ENCODE measurements around the gene SYT1.

The SYT1 gene

GRCh38 chr12:79333144-79333543, 468.6 kb downstream of the SYT1 start:
- DNase-seq (ENCODE audit: low read depth in 1 of 2, low spot score in 1 of 2), result no peak
- H3K27me3 ChIP-seq (ENCODE audit: insufficient read depth, poor library complexity, severe bottlenecking), result no peaks in the 10 kb centered on the region
- H3K27ac ChIP-seq (replicated peaks), result no peak overlapping the region
- TF ChIP-seq POLR2AphosphoS5 (IDR thresholded peaks at IDR 0.05; ENCODE audit: low read depth) (no peak), GABPA (IDR thresholded peaks at IDR 0.05; ENCODE audit: low read depth) (no peak), REST (IDR thresholded peaks at IDR 0.05; ENCODE audit: insufficient replicate concordance, low read depth) (no peak), SPI1 (IDR thresholded peaks at IDR 0.05; ENCODE audit: borderline replicate concordance, low read depth) (no peak), CTCF (IDR thresholded peaks at IDR 0.05; ENCODE audit: insufficient read depth, low read length) (no peak)
- no peak overlapping the region for H3K4me3 ChIP-seq (replicated peaks; ENCODE audit: insufficient read depth, low read length)

GRCh38 chr12:79337662-79338290, 473.2 kb downstream of the SYT1 start:
- DNase-seq (ENCODE audit: low read depth in 1 of 2, low spot score in 1 of 2), result no peak
- no peak overlapping the region for H3K27ac ChIP-seq (replicated peaks)
- TF ChIP-seq CTCF (IDR thresholded peaks at IDR 0.05; ENCODE audit: insufficient read depth, low read length) (no peak), POLR2AphosphoS5 (IDR thresholded peaks at IDR 0.05; ENCODE audit: low read depth) (no peak), GABPA (IDR thresholded peaks at IDR 0.05; ENCODE audit: low read depth) (no peak), SPI1 (IDR thresholded peaks at IDR 0.05; ENCODE audit: borderline replicate concordance, low read depth) (no peak), REST (IDR thresholded peaks at IDR 0.05; ENCODE audit: insufficient replicate concordance, low read depth) (no peak)
- no peak overlapping the region for H3K4me3 ChIP-seq (replicated peaks; ENCODE audit: insufficient read depth, low read length)
- H3K27me3 ChIP-seq (ENCODE audit: insufficient read depth, poor library complexity, severe bottlenecking), result no peaks in the 10 kb centered on the region

GRCh38 chr12:79344855-79345847, 480.6 kb downstream of the SYT1 start:
- peak; percentile 52 for TF ChIP-seq CTCF (IDR thresholded peaks at IDR 0.05; ENCODE audit: insufficient read depth, low read length)
- no peak for TF ChIP-seq SPI1 (IDR thresholded peaks at IDR 0.05; ENCODE audit: borderline replicate concordance, low read depth)
- Histone ChIP-seq H3K27me3 (ENCODE audit: insufficient read depth, poor library complexity, severe bottlenecking) (no peaks in the 10 kb centered on the region), H3K4me3 (replicated peaks; ENCODE audit: insufficient read depth, low read length) (no peak overlapping the region), H3K27ac (replicated peaks) (no peak overlapping the region)
- DNase-seq (ENCODE audit: low read depth in 1 of 2, low spot score in 1 of 2), result peak; percentile 11 to 27
